ENCODE data around the gene UTS2.

The UTS2 gene

DNA sequence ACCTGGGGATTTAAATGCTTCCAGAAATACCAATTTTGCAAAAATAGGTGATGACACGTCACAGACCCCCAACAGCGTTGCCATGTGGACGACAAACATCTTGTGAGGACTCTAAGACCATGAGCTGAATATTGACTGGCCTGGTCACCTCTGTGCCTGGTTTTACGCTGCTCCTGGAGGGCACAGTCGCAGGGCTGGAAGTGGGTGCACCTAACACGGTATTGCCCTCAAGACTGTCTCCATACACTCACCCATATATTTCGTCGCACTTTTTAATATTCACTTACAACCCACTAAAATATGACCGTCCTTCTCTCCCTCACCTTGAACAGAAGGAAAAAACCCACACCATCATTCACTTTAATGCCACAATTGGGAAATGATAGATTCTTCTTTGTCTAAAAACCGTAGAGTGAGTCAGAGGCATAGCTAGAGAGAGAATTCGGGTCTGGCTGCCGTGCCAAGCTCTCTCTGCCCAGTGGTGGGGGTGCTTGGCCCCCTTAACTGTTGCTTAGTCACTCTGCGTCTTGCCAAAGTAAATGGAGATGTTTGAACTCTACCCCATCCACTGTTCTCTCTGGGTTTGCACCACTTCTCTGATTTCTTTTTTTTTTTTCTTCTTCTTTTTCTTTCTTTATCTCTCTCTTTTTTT, 40.8 kb upstream of the UTS2 start:
- DNase-seq (ENCODE audit: low spot score), result no peak

DNA sequence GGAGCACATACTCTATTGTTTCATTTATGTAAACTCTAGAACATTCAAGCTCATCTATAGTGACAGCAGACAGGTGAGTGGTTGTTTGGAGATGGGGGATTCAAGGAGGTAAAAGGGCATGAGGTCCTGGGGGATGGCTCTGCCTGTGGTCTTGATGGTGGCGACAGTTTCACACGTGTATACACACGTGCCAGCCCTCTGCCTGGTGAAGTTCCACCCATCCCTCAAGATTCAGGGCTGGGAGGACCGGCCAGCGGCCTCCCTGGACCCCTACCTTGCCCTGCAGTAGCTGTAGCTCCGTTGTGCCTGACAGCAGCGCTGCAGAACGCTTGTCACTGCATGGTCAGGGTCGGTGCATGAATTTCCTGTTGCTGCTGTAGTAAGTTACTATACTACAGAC, 38.9 kb upstream of the UTS2 start:
- no CpG with 5 or more reads among the region's 9 CpGs for WGBS, 2 donors (ENCODE audit: extremely low coverage in 2 of 2, insufficient read length in 2 of 2, insufficient replicate concordance in 1 of 2)
- H3K18ac ChIP-seq (ENCODE audit: low read length), result no peak overlapping the region
- no peaks in the 10 kb centered on the region for H3K9me3 ChIP-seq (replicated peaks in 1 of 2; ENCODE audit: control insufficient read depth in 2 of 2, insufficient read depth in 1 of 2, low read depth in 1 of 2, low read length in 2 of 2)

More for the DNA sequence above, 40.8 kb upstream of the UTS2 start:
- Histone ChIP-seq H3K18ac (ENCODE audit: low read length) (no peak overlapping the region), H3K79me1 (ENCODE audit: low read depth, low read length) (no peaks in the 10 kb centered on the region), H4K91ac (ENCODE audit: low read depth, low read length, poor library complexity) (no peak overlapping the region), H2BK120ac (ENCODE audit: low read depth, low read length) (no peak overlapping the region), H2BK5ac (ENCODE audit: low read length) (no peak overlapping the region), H3K9ac (ENCODE audit: low read depth, low read length, poor library complexity) (no peak overlapping the region), H3K14ac (ENCODE audit: low read length) (no peak overlapping the region), H3K4ac (ENCODE audit: low read length) (no peak overlapping the region), H3K27ac (replicated peaks; ENCODE audit: low read length) (no peak overlapping the region), H4K8ac (ENCODE audit: low read depth, low read length) (no peak overlapping the region), H3K4me1 (ENCODE audit: control insufficient read depth in 2 of 2, insufficient read depth in 1 of 2, low read depth in 1 of 2, low read length in 2 of 2) (no peaks in the 10 kb centered on the region), H2BK12ac (ENCODE audit: low read length) (no peak overlapping the region), H3K4me2 (ENCODE audit: insufficient read depth, low read length, poor library complexity, severe bottlenecking) (no peak overlapping the region), H2BK15ac (ENCODE audit: low read length) (no peak overlapping the region), H3K27me3 (ENCODE audit: control insufficient read depth in 3 of 3, insufficient read depth in 3 of 3, low read depth in 1 of 3, low read length in 3 of 3) (peaks cover 0 to 7% (median 0%) of the 10 kb centered on the region in 3 experiments), H3K23ac (ENCODE audit: low read depth, low read length, poor library complexity) (no peak overlapping the region), H3K36me3 (replicated peaks in 1 of 2; ENCODE audit: control insufficient read depth in 2 of 2, insufficient read depth in 2 of 2, low read length in 2 of 2) (no peaks in the 10 kb centered on the region), H3K4me3 (ENCODE audit: low read length in 2 of 2) (no peak overlapping the region), H2AFZ (ENCODE audit: low read length) (no peak overlapping the region), H2AK5ac (ENCODE audit: low read depth, low read length) (no peak overlapping the region), H3K9me3 (replicated peaks in 1 of 2; ENCODE audit: control insufficient read depth in 2 of 2, insufficient read depth in 1 of 2, low read depth in 1 of 2, low read length in 2 of 2) (no peaks in the 10 kb centered on the region)
- 100% methylated on average over 2 to 3 of the region's 13 CpGs for WGBS, 2 donors (ENCODE audit: extremely low coverage in 2 of 2, insufficient read length in 2 of 2, insufficient replicate concordance in 1 of 2)

GRCh38 chr1:7890853-7891252, 38.0 kb upstream of the UTS2 start:
- no peak overlapping the region for H2AK5ac ChIP-seq (ENCODE audit: low read depth, low read length)
- H2BK5ac ChIP-seq (ENCODE audit: low read length), result no peak overlapping the region
- no peak overlapping the region for H2BK12ac ChIP-seq (ENCODE audit: low read length)
- H3K4ac ChIP-seq (ENCODE audit: low read length), result no peak overlapping the region
- no peak overlapping the region for H3K14ac ChIP-seq (ENCODE audit: low read length)
- H3K27me3 ChIP-seq (ENCODE audit: control insufficient read depth in 3 of 3, insufficient read depth in 3 of 3, low read depth in 1 of 3, low read length in 3 of 3), result peaks cover 0 to 7% (median 2%) of the 10 kb centered on the region in 3 experiments
- H3K4me1 ChIP-seq (ENCODE audit: control insufficient read depth in 2 of 2, insufficient read depth in 1 of 2, low read depth in 1 of 2, low read length in 2 of 2), result no peaks in the 10 kb centered on the region
- no peaks in the 10 kb centered on the region for H3K79me1 ChIP-seq (ENCODE audit: low read depth, low read length)
- DNase-seq (ENCODE audit: low spot score), result no peak
- no peaks in the 10 kb centered on the region for H3K36me3 ChIP-seq (replicated peaks in 1 of 2; ENCODE audit: control insufficient read depth in 2 of 2, insufficient read depth in 2 of 2, low read length in 2 of 2)
- H2AFZ ChIP-seq (ENCODE audit: low read length), result no peak overlapping the region
- H3K27ac ChIP-seq (replicated peaks; ENCODE audit: low read length), result no peak overlapping the region
- no peak overlapping the region for H3K9ac ChIP-seq (ENCODE audit: low read depth, low read length, poor library complexity)
- no peak overlapping the region for H3K4me2 ChIP-seq (ENCODE audit: insufficient read depth, low read length, poor library complexity, severe bottlenecking)
- H4K91ac ChIP-seq (ENCODE audit: low read depth, low read length, poor library complexity), result no peak overlapping the region
- H2BK120ac ChIP-seq (ENCODE audit: low read depth, low read length), result no peak overlapping the region
- H2BK15ac ChIP-seq (ENCODE audit: low read length), result no peak overlapping the region
- no peaks in the 10 kb centered on the region for H3K9me3 ChIP-seq (replicated peaks in 1 of 2; ENCODE audit: control insufficient read depth in 2 of 2, insufficient read depth in 1 of 2, low read depth in 1 of 2, low read length in 2 of 2)
- H3K18ac ChIP-seq (ENCODE audit: low read length), result no peak overlapping the region
- no peak overlapping the region for H3K4me3 ChIP-seq (ENCODE audit: low read length in 2 of 2)
- no peak overlapping the region for H3K23ac ChIP-seq (ENCODE audit: low read depth, low read length, poor library complexity)
- no peak overlapping the region for H4K8ac ChIP-seq (ENCODE audit: low read depth, low read length)
- WGBS, 2 donors (ENCODE audit: extremely low coverage in 2 of 2, insufficient read length in 2 of 2, insufficient replicate concordance in 1 of 2), result no CpG with 5 or more reads among the region's 2 CpGs

More for the DNA sequence above, 38.9 kb upstream of the UTS2 start:
- Histone ChIP-seq H4K8ac (ENCODE audit: low read depth, low read length) (no peak overlapping the region), H2BK120ac (ENCODE audit: low read depth, low read length) (no peak overlapping the region), H3K4me2 (ENCODE audit: insufficient read depth, low read length, poor library complexity, severe bottlenecking) (no peak overlapping the region), H3K36me3 (replicated peaks in 1 of 2; ENCODE audit: control insufficient read depth in 2 of 2, insufficient read depth in 2 of 2, low read length in 2 of 2) (no peaks in the 10 kb centered on the region), H3K79me1 (ENCODE audit: low read depth, low read length) (no peaks in the 10 kb centered on the region), H3K14ac (ENCODE audit: low read length) (no peak overlapping the region), H2BK15ac (ENCODE audit: low read length) (no peak overlapping the region), H2AFZ (ENCODE audit: low read length) (peak overlapping the region; percentile 45), H3K4ac (ENCODE audit: low read length) (no peak overlapping the region), H2AK5ac (ENCODE audit: low read depth, low read length) (no peak overlapping the region), H3K9ac (ENCODE audit: low read depth, low read length, poor library complexity) (no peak overlapping the region), H2BK12ac (ENCODE audit: low read length) (no peak overlapping the region), H4K91ac (ENCODE audit: low read depth, low read length, poor library complexity) (no peak overlapping the region), H3K4me1 (ENCODE audit: control insufficient read depth in 2 of 2, insufficient read depth in 1 of 2, low read depth in 1 of 2, low read length in 2 of 2) (no peaks in the 10 kb centered on the region), H2BK5ac (ENCODE audit: low read length) (no peak overlapping the region), H3K23ac (ENCODE audit: low read depth, low read length, poor library complexity) (no peak overlapping the region), H3K4me3 (ENCODE audit: low read length in 2 of 2) (no peak overlapping the region), H3K27ac (replicated peaks; ENCODE audit: low read length) (no peak overlapping the region), H3K27me3 (ENCODE audit: control insufficient read depth in 3 of 3, insufficient read depth in 3 of 3, low read depth in 1 of 3, low read length in 3 of 3) (peaks cover 0 to 7% (median 0%) of the 10 kb centered on the region in 3 experiments)
- DNase-seq (ENCODE audit: low spot score), result no peak

GRCh38 chr1:7888248-7889081, 35.6 kb upstream of the UTS2 start:
- Histone ChIP-seq H3K36me3 (replicated peaks in 1 of 2; ENCODE audit: control insufficient read depth in 2 of 2, insufficient read depth in 2 of 2, low read length in 2 of 2) (no peaks in the 10 kb centered on the region), H3K4ac (ENCODE audit: low read length) (no peak overlapping the region)
- WGBS, 2 donors (ENCODE audit: extremely low coverage in 2 of 2, insufficient read length in 2 of 2, insufficient replicate concordance in 1 of 2), result no CpG with 5 or more reads among the region's 9 CpGs

More at GRCh38 chr1:7888248-7889081, 35.6 kb upstream of the UTS2 start:
- H2BK12ac ChIP-seq (ENCODE audit: low read length), result no peak overlapping the region
- H2BK15ac ChIP-seq (ENCODE audit: low read length), result no peak overlapping the region
- H4K8ac ChIP-seq (ENCODE audit: low read depth, low read length), result no peak overlapping the region
- no peak overlapping the region for H2AFZ ChIP-seq (ENCODE audit: low read length)
- H3K27me3 ChIP-seq (ENCODE audit: control insufficient read depth in 3 of 3, insufficient read depth in 3 of 3, low read depth in 1 of 3, low read length in 3 of 3), result peaks cover 0 to 7% (median 2%) of the 10 kb centered on the region in 3 experiments
- H2AK5ac ChIP-seq (ENCODE audit: low read depth, low read length), result no peak overlapping the region
- DNase-seq (ENCODE audit: low spot score), result no peak
- peaks cover 2% of the 10 kb centered on the region for H3K79me1 ChIP-seq (ENCODE audit: low read depth, low read length)
- no peaks in the 10 kb centered on the region for H3K4me1 ChIP-seq (ENCODE audit: control insufficient read depth in 2 of 2, insufficient read depth in 1 of 2, low read depth in 1 of 2, low read length in 2 of 2)
- no peak overlapping the region for H2BK120ac ChIP-seq (ENCODE audit: low read depth, low read length)
- no peak overlapping the region for H3K14ac ChIP-seq (ENCODE audit: low read length)
- H3K23ac ChIP-seq (ENCODE audit: low read depth, low read length, poor library complexity), result no peak overlapping the region
- H3K9me3 ChIP-seq (replicated peaks in 1 of 2; ENCODE audit: control insufficient read depth in 2 of 2, insufficient read depth in 1 of 2, low read depth in 1 of 2, low read length in 2 of 2), result no peaks in the 10 kb centered on the region
- no peak overlapping the region for H3K4me3 ChIP-seq (ENCODE audit: low read length in 2 of 2)
- H3K4me2 ChIP-seq (ENCODE audit: insufficient read depth, low read length, poor library complexity, severe bottlenecking), result no peak overlapping the region
- no peak overlapping the region for H4K91ac ChIP-seq (ENCODE audit: low read depth, low read length, poor library complexity)
- no peak overlapping the region for H3K18ac ChIP-seq (ENCODE audit: low read length)
- no peak overlapping the region for H2BK5ac ChIP-seq (ENCODE audit: low read length)
- H3K27ac ChIP-seq (replicated peaks; ENCODE audit: low read length), result no peak overlapping the region
- no peak overlapping the region for H3K9ac ChIP-seq (ENCODE audit: low read depth, low read length, poor library complexity)
